GM21786 (cell line): ENCODE data around the gene KCNK17.
A peak's percentile ranks its signal among the peaks of the same experiment; 100 is the strongest.

Source experiments
- ATAC-seq: cut with Tn5 transposase; IDR thresholded peaks from one replicate; pipeline ENCODE4 v1.9.1; 2021; ENCODE audit not compliant: unreplicated experiment

Gene KCNK17

DNA sequence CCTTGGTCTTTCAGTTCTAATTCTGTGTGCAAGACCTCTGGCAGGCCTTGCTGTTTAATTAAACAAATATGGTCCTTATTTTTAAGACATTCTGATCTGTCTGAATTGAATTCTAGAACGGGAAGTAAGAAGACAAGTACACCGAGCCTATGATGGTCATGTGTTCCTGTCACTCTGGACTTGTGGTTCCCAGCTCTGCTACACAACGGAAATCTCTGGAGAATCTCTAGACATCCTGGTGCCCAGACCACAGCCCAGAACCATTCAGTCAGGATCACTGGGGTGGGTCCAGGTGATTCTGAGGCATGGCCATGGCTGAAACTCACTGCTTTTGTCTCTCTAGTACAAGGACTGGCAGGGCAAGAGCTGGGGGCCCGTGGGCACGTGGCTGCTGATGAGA is 24.2 kb upstream of the KCNK17 start:
- no peak for ATAC-seq

DNA sequence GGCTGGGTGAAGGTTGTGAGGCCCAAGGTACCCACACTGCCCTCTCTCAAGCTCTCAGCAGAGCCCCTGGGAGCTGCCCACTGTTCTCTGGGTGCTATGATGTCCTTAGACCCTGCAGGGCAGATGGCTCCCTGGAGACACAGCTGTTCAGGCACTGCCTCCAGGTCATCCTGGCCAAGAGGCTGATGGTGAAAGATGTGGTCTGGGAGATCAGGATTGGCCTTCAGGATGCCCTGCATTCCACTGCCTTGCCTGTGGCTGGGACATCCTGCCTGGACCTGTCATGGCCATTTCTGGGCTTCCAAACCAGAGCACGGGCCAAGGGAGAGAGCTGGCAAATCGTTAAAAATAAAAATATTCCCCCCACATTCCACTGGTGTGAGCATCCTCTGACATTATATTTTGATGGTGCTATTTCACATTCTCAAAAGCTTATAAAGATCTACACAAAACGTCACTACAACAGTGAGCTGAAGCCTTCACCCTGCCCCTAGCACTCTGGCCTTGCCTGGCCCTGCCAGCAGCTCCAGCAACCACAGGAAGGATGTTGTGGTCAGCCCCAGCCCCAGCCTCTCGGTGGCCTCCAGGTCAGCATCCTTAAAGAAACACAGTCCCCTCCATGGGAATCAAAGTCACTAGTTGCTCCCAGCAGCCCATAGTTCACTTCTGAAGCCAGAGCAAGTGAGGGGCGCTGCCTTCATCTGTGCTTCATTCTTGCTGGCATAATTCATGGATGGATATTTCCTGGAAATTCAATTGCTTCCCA is 21.7 kb upstream of the KCNK17 start:
- no peak for ATAC-seq

- no peak for ATAC-seq
Measured at GRCh38 chr6:39333644-39334438, 19.6 kb upstream of the KCNK17 start.

- ATAC-seq, result peak; percentile 12
Measured at GRCh38 chr6:39330476-39330875, 16.3 kb upstream of the KCNK17 start.

- ATAC-seq, result peak; percentile 87
Measured at GRCh38 chr6:39330057-39330456, 15.8 kb upstream of the KCNK17 start.

- ATAC-seq, result no peak
Measured at GRCh38 chr6:39328066-39328465, 13.8 kb upstream of the KCNK17 start.

- ATAC-seq, result no peak
Measured at GRCh38 chr6:39327507-39327906, 13.3 kb upstream of the KCNK17 start.

DNA sequence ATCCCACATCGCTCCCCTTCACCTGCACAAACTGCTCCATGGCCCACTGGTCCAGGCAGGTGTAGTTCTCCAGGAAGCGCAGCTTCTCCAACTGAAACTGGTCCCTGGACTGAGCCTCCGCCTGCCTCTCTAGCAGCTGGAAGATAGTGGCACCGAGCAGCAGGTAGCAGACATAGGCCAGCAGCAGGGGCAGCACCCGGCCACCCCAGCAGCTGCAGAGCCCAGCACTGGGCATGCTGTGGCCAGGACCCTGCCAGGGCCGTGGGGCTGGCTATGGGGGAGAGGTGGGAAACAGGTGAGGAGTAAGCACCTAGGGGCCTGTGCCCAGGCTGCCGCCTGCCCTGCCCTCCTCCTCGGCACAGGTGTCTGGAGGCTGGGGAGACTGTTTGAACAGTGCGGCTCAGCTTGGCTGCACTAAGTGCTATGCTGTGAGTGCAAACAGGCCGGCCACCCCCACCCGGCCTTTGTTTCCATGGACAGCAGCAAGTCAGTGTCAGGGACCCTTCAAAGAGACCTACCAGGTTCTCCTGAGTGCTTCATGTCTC is 8.2 kb upstream of the KCNK17 start, which contains the start of gene KCNK16:
TSS of gene KCNK16 (minus strand) at position 397 of the 545 bp plus-strand sequence. CDS start at position 235, 162 bp downstream.
- no peak for ATAC-seq

GRCh38 chr6:39321761-39322160 is 7.5 kb upstream of the KCNK17 start:
- no peak for ATAC-seq

DNA sequence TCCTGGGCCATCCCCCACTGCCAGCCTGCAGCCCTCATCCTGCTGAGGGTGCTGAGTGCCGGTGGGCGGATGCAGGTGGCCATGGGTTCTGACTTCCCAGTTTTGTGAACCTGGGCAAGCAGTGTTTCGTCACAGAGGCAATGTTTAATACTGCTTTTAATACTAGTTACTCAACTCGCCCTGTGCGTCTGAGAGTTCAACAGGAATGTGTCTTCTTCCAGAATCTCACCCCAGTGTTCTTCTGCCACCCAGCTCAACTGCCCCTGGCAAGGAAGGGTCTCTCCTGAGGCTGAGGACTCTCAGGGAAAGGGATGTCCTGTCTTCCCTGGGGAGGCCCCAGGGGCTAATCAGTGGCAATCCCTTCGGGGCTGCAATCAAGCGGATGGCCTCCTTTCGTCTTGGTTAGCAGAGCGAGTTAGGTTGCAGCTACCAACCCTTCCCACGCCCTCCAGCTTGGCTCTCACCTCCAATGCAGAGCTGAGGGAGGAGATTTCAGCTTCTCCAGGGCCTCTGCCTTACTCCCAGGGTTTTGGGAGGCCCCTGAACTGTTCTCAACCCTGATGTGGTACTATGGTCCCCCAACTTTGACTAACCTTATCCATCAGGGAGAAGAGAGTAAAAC is 6.3 kb upstream of the KCNK17 start:
- ATAC-seq, result no peak

DNA sequence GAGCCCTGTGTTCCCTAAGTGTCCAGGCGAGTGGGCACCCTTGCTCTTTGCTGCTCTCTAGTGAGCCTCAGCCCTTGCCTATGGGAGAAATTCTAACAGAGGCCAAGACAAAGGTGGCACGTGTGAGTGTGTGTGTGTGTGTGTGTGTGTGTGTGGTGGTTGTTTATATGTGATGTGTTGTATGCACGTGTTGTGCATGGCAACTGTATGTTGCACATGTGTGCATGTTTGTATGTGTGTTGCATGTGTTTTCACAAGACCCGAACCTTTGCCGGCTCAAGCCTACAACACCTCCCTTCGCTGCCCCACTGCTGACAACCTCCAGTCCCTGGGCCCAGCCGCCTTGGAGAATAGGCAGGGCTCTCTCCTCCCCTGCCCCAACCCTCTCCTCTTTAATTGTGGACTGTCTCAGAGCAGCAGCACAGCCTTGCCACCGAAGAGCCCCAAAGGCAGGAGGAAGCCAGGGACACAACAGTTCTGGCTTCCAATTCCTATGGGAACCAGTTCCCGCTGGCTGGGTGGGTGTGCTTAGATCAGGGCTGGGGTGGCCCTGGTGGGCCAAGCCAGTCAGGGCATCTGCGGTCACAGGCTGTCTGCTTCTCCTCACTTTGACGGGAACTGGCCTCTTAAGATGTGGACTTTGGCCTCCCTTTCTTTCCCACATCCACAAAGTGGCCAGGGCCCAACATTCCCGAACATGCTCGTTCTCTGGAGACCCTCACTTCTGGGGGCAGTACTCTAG is 5.6 kb upstream of the KCNK17 start:
- no peak for ATAC-seq

- no peak for ATAC-seq
Measured at GRCh38 chr6:39317256-39317655, 3.0 kb upstream of the KCNK17 start.

GRCh38 chr6:39313526-39314272 is 520 bp downstream of the KCNK17 start:
- ATAC-seq, result no peak

DNA sequence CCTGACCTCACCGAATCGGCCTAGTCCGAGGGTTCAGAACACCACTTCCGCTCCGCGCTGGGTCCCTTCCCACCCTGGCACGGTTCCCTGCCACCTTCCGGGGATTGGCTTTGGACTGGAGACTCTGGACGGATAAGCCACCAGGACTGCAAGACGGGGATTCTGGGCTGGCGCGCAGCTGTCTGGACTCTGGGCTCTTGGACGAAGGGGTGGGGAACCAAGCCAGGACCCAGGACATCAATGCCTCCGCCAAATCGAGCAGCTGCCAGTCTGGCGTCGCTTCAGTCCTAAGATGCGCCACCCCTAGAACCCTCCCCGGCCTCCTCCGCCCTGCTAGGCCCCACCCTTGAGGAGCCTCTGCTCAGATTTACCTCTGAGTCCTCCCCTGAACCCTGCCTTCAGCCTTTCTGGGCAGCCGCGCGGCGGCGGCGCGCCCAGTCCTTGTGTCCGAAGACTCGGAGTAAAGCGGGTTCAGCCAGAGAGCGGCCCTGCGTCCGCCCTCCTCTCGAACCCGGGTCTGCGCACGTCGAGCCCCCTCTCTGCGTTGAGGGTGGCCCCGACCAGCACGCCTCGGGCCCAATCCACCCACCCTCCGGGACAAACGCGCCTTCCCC is 1.2 kb downstream of the KCNK17 start:
- ATAC-seq, result no peak

- no peak for ATAC-seq
Measured at GRCh38 chr6:39310542-39310941, 3.7 kb downstream of the KCNK17 start.

GRCh38 chr6:39309942-39310531 is 4.2 kb downstream of the KCNK17 start:
- no peak for ATAC-seq

GRCh38 chr6:39307462-39307861 is 6.8 kb downstream of the KCNK17 start:
- ATAC-seq, result no peak

DNA sequence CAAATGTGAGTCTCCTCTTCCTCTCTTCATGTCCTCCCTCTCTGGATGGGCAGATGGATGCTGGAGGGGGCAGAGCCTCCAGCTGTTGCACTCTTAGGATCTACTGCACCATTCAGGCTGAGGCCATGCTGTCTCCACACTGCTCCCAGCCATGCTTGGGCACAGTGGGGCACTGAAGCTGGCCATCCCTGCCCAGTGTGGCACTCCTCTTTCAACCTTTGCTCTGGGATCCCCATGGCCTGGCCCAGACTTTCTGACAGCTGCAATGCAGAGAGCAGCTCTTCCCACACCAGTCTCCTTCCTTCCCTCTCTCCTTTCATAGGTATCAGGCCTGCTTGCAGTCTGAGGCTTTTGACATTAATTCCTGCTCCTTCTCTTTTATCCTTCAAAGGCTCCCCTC is 9.3 kb downstream of the KCNK17 start:
- ATAC-seq, result no peak

DNA sequence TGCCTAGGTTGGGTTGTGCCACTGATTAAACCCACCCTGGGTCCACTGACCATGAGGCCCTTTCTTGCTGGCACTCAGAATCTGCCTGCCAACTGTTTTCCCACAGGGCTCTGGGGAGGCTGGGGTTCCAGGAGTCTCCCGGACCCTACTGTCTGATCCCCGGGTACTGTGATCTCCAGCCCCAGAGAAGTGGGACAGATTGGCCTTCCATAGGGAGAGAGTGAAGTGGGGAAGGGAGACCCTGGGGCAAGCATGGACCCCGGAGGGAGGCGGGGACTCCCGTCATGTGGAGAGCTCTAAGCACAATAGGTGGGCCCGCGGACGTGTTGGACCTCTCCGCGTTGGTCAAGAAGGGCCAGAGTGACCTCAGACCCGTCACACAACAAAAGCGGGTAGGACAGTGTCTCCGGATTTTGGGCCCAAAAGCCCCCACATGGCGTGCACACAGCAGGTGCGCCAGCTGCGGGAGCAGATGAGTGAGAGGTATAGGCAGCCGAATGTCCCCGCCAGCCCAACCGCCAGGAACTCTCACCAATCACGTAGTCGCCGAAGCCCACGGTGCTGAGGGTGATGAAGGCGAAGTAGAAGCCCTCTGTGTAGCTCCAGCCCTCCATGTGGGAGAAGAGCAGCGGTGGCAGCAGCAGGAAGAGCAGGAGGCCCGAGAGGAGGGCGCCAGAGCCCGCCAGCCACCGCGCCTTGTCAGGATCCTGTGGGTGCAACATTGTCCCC is 10.6 kb downstream of the KCNK17 start:
- ATAC-seq, result no peak
